ENCODE data around the gene INPP4B.

The INPP4B gene

DNA sequence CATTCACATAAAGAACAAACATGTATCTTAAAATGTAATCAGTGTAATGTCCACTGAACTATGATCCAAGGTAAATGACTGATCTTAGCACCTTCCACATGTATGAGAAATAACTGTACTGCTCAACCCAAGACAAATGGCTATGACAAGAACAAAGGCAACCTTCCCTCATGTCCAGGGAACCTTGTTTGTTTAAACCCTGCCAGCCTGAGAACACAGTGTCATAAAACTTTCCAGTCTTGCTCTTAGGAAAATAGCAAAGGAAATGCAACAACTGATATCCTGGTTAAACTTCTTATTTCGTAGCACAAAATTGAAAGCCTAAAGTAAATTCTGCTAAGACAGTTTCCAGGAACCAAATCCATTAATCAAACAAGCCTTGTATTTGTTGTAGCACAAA, 715.4 kb downstream of the INPP4B start:
- DNase-seq (ENCODE audit: low read depth): no peak

DNA sequence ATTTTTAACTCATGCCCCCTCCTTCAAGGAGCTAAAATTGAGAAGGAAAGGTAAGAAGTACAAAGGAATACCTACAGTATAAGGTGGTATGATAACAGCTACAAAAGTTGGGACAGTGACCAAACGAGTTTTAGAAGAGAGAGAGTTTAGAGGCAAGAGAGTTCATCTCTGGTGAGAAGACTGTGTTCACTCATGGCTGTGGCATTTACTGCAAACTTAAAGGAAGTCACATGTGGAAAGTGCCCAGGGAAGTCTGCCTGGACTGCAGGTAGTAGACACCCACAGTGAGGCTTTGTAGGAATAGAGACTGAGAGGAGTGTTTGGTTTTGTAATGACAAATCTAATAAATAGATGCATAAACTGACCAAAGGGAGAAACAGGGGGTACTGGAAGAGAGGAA, 716.2 kb downstream of the INPP4B start:
- DNase-seq (ENCODE audit: low read depth): no peak

DNA sequence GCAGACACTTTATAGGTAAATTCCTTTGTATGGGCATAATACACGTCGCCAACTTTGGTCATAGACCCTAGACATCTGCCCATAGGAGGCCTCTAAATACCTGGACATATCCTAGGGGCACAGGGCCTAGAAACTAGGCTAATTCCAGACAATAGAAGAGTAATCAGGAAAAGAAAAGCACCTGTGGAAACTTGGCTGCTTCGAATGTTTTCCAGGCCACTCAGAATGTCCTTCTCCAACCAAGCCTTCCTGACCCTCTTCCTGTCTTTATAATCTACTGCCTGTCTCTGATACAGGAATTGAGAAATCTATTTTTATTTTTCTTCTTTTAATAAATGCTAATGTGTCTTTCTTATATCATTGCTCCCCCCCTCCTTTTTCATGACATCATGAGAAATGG, 716.6 kb downstream of the INPP4B start:
- DNase-seq (ENCODE audit: low read depth): no peak

DNA sequence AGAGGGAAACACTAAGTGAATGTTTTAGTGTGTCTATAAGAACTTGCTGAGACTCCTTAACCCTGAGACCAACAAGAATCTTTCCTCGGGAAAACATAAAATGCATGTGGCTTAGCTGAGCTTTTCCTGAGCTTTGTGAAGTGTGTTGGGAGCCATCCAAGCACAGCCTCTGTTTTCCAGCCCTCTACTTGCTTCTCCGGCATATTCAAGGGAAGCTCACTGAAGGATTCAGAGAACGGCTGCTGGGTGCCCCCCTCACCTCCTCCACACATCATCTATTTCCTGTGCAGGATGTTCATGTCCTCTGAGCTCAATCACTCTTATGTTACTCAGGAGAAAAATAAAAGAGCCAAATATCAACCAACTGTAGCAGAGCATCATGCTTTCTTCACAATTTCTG, 717.6 kb downstream of the INPP4B start:
- no peak for DNase-seq (ENCODE audit: low read depth)

DNA sequence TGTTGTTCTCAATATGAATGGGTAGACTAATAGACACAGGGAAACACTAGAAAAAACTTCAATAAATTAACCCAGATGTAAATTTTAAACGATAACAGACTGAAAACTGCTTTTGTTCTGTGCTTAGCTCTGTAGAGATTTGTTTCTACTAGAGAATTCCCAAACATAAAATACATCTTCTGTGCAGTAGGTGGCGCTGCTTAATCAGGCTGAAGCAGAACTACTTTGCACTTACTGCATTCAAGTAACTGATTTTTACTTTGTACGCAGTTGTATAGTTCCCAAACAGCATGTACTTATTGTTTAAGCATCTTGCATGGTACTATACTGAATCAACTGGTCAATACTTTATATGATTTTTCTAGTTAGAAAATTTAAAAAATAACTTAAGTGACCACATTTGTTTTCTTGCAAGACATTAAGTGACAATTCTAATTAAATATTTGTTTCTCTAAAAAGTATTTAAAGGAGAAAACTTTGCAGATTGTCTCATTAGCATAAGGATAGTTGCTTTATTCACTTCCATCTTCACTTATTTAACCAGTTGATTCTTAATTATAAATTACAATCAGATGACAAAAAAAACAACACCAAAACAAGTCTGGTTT, 719.1 kb downstream of the INPP4B start:
- peak; percentile 35 for DNase-seq (ENCODE audit: low read depth)

DNA sequence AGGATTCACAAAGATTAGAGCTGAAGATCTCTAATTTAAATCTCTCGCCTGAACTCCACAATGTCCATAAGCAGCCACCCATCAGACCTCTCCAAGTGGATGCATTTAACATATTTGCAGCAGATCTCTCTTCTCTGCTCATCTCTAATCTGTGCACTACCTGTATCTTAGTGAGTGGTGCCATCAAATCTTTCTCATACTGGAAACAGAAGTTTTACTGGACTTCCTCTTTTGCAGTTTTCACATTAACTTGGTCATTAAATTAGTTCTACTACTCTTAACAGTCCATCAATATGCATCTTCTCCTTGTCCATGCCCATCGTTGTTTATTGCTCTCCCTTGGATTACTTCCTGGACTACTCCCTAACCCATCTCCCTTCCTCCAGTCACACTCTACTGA, 721.2 kb downstream of the INPP4B start:
- no peak for DNase-seq (ENCODE audit: low read depth)

DNA sequence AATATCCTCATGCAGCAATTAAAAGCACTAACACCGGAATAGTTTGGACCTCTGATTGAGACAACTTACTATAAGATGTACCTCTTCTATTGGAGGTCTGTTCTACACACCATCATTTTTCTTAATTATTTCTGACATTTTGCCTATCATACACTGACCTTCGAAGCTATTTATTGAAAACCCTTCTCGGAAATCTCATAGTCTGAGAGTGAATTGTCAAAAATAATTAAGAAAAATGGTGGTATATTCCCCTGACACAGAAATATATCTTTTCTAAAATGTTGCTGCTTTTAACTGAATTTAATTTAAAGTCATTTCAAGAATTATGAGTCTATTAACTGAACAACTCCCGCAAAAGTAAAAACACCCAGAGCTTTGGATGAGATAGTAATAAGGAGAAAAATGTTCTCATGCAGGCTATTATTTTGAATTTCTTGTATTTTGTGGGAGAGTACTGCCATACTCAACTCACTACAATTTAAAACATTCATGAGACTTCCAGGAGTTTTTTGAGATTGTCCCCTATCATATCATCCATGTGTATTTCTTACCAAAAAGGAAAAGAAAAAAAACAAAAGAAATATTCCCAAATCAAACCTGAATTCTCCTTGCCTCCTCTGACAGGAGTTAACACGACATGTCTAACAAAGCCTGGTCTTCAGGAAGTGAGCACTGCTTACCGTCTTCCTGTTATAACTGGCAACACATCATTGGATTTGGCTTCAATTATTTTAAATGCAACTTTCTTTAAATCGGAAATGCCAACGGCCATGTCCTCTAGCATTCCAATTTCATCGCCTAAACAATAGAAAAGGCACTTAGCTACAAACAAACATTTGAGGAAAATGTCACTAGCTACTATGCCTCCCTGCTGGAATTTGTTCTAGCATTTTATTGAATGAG, 724.4 kb downstream of the INPP4B start:
- DNase-seq (ENCODE audit: low read depth): no peak

DNA sequence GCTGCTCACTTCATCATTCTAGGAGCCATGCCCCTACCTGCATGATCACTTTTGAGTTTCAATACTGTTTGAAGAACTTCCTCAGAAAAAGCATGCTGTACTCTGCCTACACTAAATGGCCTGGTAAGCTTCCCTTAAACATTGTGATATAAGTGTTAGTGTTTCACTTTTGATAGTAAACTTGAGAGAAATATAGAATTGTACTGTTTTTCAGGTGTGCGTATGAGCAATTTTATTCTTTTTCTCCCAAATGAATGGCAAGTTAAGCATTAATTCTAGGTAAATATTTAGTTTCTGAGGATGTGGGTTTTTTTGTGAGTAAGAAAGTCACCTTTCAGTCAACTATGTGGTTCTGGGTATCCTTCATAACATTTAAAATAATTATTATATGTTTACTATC, 725.2 kb downstream of the INPP4B start:
- no peak for DNase-seq (ENCODE audit: low read depth)

DNA sequence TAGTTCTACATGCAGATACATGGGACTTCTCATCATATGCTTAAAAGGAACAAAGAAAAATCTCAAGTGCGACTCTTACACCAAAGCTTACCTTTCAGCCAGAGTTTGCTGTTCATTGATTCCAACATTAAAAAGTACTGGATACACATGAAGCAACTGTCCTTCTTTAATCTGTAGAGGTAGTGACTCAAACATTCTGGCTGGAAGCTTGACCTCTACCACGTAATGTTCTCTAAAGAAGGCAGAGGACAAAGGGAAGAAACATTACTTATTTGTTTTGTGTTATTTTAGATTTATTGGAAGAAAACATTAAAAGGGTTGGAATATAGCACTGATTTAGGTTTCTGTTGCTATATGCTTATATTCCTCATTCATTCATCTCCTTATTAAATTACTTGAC, 733.6 kb downstream of the INPP4B start:
- no peak for DNase-seq (ENCODE audit: low read depth)

DNA sequence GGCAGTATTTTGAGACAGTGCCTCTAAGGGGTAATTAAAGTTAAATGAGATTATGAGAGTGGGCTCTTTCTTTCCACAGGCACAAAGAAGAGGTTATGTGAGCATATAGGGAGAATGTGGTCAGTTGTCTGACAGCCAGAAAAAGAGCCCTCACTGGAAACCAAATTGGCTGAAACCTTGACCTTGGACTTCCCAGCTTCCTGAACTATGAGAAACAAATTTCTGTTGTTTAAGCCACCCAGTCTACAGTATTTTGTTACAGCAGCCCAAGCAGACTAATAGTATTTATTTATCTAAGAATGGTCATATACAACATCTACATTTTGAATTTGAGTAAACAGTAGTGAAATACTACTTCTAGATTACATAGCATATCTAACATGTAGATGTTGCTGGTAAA, 736.0 kb downstream of the INPP4B start:
- DNase-seq (ENCODE audit: low read depth): no peak

DNA sequence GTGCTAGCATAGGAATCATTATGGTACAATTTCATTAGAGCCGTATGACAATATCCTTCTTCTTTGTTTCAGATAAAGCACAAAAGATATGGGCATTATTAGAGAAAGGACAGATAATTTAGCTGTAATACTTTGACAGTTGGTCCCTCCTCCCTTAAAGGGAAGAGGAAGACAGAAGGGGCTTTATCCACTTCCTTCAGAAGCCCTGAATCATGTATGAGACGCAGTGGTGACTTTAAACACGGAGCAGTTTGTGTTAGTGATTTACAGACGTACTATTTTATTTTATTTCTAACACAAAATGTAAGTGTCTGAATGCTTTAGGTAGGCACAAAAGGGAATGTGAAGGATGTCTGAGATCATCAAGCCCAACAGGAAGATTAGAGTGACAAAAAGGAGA, 742.1 kb downstream of the INPP4B start:
- DNase-seq (ENCODE audit: low read depth): no peak

DNA sequence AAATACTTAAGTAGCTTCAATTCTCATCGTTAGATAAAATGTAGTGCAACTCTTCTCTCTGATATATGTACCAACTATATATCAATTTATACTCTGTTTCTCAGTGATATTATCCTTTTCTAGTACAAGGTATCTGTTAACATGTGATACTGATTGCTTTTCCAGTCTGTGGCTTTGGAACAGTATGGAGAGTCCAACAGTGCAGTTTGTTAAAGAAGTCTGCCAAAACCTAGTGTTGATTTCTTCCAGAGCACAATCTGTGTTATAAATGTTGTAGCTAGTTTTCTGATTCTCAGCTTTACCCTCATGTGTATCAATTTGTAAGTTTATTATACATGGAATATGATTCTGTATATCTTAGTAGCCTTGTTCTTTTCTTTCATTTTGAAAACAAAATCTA, 744.7 kb downstream of the INPP4B start:
- no peak for DNase-seq (ENCODE audit: low read depth)

DNA sequence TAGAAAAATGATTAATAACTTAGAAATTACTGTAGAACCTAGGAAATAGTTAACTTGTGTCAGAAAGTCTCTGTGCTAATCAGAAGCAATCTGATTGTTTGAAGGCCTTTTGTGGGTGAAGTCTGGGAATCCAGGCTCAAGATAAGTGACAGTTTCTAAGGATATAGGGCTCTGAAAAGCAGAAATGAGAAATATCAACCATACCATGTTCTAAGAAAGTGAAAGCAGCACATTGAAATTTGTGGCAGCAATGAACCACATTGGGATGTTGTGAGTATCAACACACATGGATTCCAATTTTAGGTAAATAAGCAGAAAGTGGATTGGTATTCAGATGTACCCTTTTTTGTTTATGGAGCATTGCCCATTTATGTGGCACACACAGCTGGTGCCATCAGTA, 745.2 kb downstream of the INPP4B start:
- no peak for DNase-seq (ENCODE audit: low read depth)

DNA sequence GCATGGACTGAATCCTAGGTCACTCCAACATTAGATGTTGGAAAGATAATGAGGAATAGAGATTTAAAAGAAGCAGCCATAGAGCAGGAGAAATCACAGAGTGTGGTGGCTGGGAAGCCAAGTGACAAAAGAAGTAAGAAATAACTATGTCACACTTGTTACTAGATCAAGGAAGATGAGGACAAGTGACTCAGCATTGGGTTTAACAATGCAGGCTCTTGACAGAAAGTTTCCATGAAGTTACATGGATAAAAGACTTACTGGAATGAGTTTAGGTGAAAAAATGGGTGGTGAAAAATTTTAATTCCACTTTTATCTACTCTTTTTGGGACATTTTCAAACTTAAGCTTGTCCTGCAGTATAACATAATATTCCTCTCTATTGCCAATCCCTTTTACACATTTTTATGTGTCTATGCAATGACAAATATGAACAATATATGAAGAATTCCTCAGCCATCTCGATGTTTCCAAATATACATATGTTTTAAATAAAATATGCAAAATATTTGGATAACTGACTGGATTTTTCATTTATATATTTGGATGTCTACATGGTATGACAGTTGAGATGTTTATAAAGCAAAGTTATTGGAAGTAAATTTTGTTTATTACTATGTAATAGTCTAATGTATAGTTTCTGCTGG, 747.1 kb downstream of the INPP4B start:
- DNase-seq (ENCODE audit: low read depth): no peak

DNA sequence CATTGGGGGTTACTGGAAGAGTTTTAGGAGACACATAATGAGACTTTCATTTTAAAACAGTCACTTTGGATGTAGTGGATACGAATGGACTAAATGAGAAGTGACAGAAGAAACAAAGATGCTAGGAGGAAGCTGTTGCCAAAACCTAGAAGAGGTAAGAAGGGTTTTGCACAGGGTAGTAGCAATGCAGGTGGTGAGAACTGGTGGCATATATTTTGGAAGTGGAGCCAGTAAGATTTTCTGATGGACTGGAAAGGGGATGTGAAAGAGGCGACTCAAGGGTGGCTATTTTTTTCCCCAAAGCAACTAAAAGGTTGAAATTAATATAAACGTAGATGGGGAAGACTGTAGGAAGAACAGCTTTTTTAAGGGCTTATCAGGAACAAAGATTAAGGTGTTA, 747.7 kb downstream of the INPP4B start:
- no peak for DNase-seq (ENCODE audit: low read depth)

DNA sequence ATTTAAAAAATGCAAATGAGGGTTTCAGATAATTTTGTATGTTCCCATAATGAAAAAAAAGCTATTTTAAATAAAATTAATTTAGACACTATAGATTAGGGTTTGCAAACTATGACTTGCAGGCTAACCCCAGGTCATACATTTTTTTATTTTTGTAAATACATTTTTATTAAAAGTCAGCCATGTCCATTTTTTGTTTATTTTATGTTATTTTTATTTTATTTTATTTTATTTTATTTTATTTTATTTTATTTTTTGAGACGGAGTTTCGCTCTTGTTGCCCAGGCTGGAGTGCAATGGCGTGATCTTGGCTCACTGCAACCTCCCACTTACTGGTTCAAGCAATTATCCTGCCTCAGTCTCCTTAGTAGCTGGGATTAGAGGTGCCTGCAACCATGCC, 749.1 kb downstream of the INPP4B start:
- no peak for DNase-seq (ENCODE audit: low read depth)

DNA sequence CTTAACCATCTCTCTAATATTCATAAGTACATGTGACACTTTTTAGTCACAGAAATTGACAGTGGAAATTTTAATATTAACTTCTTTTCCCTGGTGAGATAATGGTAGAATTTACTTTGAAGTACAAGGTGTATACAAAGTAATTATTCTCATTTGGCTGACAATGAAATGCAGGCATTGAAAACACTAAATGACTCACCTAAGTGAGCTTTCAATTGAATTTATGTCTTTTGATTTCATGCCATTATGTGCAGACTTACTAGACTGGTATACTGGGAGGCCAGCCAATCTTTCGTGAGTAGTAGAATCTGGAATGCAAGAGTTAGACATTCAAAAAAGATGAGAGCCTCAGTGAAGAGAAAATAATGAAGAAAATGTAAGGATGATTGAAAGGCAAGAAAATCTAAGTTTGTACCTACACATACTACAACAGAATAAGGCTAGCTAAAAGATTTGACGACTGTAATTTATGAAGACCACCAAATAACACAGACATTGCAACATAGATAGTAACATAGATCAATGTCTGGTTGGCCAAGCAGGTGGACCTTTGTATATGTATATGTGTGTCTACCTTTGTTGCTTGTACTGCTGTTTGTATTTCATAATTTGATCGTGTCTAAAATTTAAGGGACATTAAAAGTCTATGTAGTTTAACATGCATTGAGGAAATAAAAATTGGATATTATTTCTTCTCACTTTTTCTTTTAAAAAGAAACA, 750.1 kb downstream of the INPP4B start:
- DNase-seq (ENCODE audit: low read depth): peak; percentile 91

DNA sequence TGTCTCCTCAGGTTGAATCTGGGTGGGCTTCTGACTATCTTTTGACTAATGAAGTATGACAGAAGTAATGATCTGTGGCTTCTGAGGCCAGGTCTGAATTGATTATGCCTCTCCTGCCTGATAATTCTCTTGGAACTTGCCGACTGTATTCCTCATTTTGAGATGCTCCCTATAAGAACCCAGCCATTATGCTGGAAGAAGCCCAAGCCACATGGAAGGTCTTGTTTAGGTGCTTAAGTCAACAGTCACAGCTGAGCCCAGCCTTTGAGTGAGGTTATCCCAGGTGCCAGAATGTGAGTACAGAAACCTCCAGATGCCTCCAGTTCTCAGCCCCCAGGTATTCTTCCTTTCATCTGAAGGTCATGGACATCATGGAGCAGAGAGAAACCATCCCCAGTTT, 753.2 kb downstream of the INPP4B start:
- DNase-seq (ENCODE audit: low read depth): no peak

DNA sequence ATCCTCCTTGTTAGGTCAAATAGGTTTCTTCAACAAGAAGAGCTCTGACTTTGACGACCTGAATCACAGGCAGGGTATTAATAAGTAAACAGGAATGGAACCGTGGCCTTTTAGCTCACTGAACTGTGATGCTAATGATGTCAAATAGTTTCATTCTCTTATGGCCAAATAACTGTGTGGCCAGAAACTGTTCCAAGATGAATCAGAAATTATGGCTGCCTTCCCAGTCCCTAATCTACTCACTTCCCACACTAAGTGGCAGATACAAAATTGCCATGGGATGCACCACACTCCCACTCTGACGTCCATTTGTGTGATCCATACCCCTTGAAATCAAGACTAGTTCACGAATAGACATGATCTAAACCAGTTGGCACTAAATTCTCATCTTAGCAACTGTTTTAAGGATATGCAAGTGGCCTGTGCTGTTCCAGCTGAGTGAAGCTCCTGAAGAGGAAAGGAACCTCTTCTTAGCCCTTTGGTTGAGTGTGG, 754.4 kb downstream of the INPP4B start:
- DNase-seq (ENCODE audit: low read depth): peak; percentile 84

DNA sequence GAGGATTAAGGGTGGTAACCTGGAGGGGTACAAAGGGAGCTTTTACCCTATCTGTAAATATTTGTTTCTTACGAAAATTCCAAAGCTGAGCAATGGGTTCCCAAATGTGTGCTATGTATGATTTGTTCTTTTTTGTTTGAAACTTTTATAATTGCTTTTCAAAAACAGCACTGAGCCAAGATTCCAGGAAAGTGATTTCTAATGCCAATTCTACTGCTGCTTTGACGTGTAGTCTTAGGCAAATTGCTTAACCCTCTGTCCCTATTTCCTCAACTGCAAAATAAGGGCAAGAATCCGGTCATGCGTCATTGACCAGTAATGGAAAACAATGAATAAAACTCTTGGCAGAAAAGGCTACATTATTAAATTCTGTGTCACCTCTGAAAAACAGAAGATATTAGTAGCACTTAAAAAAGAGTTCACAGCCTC, 755.0 kb downstream of the INPP4B start:
- peak; percentile 91 for DNase-seq (ENCODE audit: low read depth)

DNA sequence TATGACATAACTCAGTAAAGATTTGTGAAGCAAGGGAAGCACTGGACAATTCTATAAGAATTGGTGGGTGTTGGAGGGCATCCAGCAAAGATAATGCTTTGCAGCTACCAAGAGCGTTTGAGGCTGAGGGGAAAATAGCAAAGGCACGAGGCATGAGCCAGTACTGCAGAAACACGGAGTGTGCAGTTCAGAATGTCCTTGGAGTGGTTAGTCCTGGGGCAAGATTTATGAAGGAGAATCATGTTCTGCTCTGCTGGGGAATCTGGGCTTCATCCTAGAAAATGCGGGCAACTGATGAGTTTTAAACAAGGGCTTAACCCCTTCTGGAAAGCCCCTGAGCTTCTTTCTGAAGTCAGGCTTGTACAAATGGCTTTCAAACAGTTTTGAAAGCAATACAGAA, 757.2 kb downstream of the INPP4B start:
- no peak for DNase-seq (ENCODE audit: low read depth)

DNA sequence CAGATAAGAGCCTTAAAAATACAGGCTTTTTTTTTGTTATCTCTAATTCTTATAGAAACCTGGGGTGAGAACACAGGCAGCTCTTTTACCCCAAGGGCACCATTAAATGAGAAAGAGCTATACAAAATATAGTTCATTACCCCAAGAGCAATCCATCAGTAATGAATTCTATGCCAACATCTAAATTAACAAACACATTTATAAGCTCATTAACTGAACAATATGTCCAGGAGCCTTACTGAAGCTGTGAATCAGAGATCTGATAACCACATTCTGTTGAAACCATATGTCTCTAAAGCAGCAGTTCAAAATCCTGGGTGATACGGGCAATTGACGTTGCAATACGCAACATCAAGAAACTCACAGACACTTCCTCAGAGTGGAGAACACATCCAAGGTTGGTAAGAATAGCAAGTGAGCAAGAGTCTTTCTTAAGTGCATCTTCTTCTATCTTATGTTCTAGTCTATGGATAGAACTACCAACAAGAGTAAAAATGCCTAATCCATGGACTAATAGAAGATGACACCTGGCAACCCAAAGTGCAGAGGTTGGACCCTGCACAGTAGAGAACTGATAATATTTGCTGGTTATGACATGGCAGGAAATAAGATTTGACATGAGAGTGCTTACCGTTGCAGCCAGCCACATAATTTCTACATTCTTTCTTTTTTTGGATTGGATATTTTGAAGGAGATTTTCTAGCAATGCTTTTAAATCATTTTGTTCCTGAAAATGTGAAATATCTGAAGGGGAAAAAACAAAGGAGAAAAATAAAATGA, 760.4 kb downstream of the INPP4B start:
- no peak for DNase-seq (ENCODE audit: low read depth)

Measured in HS-5 (cell line).